Sciatic nerve (tissue), 2 donors: Measurements from ENCODE around the gene SERPING1. TPM values are rescaled to one million over a fixed set of nuclear protein-coding genes. Genes with fewer than 3 reads are reported as not detected.

Source experiments
- ATAC-seq: fragments of 200-7000 bp; cut with Tn5 transposase; one replicate; pipeline ENCODE4 v1.9.1; 2020; ENCODE audit warnings: mild to moderate bottlenecking, moderate library complexity
- DNase-seq: peaks from one replicate; pipeline ENCODE4 v3.0.0-alpha.2; 2020; ENCODE audit warnings: low spot score
- intact Hi-C: fragments of 100-400 bp; cut with DNase I; formaldehyde crosslinking; loops from one replicate; pipeline ENCODE4 v1.14.2; 2022
- total RNA-seq: library from RNA; stranded (reverse); fragmentation: NEBNext Ultra II Directional; extraction: Animal tissue kit (Norgen Biotek cat#: 25700); gene quantifications from one replicate; pipeline ENCODE4 v1.2.1, GENCODE V29; 2021
- donor health status: DM: no; HTN: no; CAD: no.
- donor health status: DM: no; HTN: no; CAD: no.

Gene SERPING1
- total RNA-seq, result 701 TPM

DNA sequence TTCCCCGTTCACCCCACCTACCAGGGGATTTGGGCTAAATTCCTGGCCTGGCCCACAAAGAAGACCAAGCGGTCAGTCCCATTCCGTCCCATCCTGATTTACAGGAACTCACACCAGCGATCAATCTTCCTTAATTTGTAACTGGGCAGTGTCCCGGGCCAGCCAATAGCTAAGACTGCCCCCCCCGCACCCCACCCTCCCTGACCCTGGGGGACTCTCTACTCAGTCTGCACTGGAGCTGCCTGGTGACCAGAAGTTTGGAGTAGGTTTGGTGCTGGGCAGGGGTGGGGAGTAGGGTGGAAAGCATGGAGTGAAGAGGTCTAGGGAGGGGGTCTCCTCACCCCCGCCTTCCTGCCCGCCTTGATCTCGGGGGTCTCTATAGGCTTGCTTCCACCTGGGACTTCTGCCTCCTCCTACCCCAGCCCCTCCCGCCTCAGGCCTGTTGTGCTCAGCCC is at the start of gene SERPING1:
Gene SERPING1, plus strand, starts transcription at position 225 of the 455 bp plus-strand sequence. CDS start 586 bp downstream, outside the sequence.
- peak; percentile 90 for ATAC-seq
- DNase-seq, result peak; percentile 84
- intact Hi-C loops, result no loop called here

DNA sequence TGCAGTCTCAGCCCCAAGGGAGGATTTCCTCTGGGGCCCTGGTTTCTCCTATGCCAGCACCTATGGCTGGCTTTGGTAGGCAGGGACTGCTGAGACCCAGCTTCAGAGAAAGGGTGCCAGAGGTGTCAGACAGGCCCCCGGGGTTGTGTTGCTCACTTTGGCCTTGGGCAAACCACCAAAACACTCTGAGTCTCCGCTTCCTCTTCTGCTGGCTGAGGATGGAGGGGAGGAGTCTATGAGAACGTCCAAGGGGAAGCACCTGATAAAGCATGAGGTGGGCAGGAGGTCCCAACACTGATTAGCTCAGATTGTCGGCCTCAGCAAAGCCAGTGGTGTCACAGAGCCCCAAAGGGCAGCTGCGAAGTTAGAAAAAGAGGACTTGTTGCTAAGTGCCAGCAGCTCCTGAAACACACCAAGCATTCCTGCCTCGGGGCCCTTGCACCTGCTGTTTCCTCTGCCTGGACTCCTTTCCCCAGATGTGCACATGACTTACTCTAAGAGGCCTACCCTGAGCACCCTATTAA is 49.6 kb upstream of the SERPING1 start:
- intact Hi-C loops, result no loop called here
- DNase-seq (no peak), ATAC-seq (peak; percentile 13)

DNA sequence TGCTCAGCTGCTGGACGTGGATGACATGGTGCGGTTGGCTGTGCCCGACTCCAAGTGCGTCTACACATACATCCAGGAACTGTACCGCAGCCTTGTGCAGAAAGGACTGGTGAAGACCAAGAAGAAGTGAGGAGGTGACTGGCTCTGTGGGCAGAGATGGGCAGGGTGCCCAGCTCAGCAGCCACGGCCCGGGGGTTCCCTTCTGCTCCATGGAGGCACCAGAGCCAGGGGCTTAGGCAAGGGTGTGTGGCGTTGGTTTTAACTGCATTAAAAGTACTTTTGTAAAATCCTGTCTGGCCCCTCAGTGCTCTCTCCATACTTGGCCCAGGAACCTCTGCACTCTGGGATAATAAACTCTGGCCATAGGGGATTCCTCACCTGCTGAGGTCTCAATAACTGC is 47.5 kb upstream of the SERPING1 start:
- intact Hi-C loops, result no loop called here
- DNase-seq, result no peak
- ATAC-seq, result no peak

DNA sequence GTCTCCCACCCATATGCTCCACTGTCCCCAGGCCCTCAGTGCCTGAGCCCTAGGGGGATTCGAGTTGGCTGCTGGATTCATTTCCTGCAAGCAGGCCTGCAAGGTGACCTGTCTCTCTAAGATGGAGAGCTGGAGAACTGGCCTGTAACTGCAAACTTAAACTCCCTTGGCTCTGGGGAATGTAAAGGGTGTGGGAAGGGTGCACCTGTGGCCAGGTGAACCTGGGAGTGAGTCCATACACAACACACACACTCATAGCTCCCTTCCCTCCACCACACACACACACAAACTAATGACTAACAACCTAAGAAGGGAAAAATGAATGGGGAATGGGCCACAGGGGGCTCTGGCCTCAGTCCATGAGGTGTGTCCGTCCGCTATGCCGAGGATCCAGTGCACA is 45.5 kb upstream of the SERPING1 start:
- DNase-seq (no peak), ATAC-seq (no peak)
- intact Hi-C loops, result no loop called here

DNA sequence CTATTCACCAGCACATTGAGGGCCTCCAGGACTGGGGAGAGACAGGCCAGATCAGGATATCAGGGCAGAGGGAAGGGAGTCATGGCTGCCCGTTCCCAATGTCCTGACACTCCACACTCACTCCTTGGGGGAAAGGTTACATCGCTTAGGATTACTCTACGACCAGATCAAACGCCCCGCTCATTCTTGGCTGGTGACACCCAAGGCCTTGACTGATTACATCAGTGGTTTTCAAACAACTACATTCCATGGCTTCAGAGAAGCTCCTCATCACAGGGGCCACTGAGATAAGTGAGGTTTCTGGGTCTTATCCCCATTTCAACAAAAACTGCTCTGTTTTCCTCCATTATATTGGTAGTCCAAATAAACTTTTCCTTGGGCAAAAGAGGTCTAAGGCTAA is 45.0 kb upstream of the SERPING1 start:
- intact Hi-C loops, result no loop called here
- no peak for ATAC-seq
- no peak for DNase-seq

DNA sequence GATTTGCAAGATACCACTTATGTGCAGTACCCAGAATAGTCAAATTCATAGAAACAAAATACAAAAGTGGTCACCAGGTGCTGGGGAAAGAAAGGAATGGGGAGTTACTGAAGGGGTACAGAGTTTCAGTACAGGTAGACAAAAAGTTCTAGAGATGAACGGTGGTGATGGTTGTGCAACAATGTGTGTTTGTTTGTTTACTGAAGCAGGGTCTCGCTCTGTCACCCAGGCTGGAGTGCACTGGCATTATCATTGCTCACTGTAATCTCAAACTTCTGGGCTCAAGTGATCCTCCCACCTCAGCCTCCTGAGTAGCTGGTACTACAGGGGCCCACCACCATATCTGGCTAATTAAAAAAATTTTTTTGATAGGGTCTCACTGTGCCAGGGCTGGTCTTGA is 42.1 kb upstream of the SERPING1 start:
- ATAC-seq (no peak), DNase-seq (no peak)
- intact Hi-C loops, result no loop called here

DNA sequence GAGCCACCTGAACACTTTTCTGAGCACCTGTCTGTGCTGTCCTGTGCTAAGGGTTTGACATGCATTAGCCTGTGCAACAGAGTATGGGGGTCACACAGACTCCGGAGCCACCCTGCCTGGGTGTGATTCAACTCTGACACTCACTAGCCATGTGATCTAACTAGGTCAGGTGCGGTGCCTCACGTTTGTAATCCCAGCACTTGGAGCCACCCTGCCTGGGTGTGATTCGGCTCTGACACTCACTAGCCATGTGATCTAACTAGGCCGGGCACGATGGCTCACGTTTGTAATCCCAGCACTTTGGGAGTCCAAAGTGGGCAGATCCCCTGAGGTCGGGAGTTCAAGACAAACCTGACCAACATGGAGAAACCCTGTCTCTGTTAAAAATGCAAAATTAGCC is 41.4 kb upstream of the SERPING1 start:
- DNase-seq (no peak), ATAC-seq (no peak)
- intact Hi-C loops, result no loop called here

DNA sequence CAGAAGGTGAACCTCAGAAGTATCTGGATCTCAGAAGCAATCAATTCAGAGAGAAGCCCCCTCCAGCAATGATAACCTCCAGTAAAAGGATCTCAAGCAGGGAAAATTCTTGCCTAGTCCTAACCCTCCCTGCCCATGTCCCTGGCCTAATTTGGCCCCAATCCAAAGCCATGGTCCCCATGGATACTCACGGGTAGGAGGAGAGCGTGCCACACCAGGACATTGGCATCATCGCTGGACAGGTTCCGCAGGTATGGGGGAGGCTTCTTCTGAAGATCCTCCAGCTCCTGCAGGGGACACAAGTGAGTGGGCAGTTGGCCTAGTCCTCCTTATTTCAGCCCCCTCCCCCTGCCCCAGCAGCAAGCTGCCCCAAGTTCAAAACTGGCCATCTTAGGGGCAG is 37.3 kb upstream of the SERPING1 start:
- intact Hi-C loops, result no loop called here
- no peak for ATAC-seq
- DNase-seq, result no peak

DNA sequence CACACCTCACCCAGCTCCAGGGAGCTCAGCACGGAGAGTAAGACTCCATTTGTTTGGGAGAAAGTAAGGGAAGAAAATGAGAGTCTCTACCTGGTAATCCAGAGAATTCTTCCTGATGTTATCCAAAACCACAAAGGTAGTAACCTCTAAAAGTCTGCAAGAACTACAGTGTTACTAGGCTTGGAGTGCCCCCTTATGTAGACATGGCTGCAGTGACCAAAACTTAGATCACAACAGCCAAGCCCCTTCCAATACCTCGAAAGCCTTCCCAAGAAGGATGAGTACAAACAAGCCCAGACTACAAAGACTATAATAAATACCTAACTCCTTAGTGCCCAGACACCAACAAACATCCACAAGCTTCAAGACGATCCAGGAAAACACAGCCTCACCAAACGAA is 34.9 kb upstream of the SERPING1 start:
- intact Hi-C loops, result no loop called here
- ATAC-seq (no peak), DNase-seq (no peak)

DNA sequence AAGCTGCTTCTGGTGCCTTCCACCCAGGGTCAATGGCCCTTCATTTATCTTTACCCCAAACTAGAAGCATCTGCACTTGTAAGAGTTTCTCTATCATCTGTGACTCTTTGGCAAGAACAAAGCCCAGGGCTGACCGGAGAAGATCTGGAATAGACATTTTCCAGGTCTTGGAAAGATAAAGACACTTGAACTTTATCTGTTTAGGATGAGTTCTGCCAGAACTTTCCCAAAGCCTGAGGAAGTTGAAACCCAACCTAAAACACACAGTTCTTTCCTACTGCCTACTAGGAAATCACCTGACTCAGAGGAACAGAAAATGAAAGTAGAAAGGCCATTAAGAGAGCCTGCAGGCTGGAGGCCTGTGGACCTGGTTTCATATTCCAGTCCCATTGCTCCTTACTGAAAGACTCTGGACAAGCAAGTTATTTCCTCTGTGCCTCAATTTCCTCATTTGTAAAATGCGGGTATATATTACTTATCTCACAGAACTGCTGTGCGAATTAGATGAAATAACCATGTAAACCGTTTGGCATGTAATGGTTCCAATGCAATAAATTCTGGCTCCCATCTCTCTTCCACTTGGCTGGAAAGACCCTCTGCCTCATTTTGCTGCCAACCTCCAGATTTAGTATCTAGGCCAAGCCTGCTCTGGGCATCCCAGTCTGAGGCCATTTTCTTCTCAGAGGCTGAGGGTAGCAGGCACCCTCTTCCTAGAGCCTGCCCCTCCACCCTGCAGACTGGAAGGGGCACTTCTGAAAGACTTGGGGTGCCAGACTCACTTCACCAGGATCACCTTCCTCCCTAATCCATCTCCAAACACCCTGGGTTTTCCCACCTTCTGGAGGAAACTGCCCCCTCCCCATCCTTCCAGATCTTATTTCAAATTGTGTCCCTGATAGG is 31.2 kb upstream of the SERPING1 start:
- peak; percentile 76 for ATAC-seq
- intact Hi-C loops, result loop anchor here (5.0 kb wide), 1 partner anchor 71 kb away; no protein-coding TSS in a partner anchor
- DNase-seq, result no peak

DNA sequence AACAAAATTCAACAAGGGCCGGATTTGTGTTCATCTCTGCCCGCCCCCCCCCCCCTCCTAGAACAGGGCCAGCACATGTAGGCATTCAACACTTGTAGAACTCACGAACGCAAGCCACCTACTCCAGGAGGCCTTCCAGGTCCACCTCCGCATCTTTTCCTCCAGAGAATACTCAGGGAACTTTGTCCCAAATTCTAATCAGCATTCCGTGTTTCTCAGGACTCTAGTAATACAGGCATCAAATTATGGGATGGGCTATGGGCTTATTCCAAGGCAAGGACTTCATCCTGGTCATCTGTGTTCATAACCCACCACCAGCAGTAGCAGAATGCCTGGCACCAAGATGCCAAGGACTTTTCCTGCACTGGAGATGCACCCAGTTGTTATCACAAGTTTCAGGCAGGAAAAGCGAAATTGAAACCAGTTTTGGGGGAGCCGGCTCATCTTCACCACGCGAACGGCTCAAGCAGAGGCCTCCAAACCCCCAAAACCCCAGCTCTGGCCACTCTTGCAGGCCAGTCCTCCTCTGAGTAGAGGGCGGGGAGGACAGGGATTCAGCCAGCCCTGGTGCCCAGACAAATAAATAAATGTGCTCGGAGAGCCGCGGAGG is 30.5 kb upstream of the SERPING1 start:
- intact Hi-C loops, result loop anchor here (5.0 kb wide), 1 partner anchor 70 kb away; no protein-coding TSS in a partner anchor
- peak; percentile 7 for ATAC-seq
- no peak for DNase-seq

DNA sequence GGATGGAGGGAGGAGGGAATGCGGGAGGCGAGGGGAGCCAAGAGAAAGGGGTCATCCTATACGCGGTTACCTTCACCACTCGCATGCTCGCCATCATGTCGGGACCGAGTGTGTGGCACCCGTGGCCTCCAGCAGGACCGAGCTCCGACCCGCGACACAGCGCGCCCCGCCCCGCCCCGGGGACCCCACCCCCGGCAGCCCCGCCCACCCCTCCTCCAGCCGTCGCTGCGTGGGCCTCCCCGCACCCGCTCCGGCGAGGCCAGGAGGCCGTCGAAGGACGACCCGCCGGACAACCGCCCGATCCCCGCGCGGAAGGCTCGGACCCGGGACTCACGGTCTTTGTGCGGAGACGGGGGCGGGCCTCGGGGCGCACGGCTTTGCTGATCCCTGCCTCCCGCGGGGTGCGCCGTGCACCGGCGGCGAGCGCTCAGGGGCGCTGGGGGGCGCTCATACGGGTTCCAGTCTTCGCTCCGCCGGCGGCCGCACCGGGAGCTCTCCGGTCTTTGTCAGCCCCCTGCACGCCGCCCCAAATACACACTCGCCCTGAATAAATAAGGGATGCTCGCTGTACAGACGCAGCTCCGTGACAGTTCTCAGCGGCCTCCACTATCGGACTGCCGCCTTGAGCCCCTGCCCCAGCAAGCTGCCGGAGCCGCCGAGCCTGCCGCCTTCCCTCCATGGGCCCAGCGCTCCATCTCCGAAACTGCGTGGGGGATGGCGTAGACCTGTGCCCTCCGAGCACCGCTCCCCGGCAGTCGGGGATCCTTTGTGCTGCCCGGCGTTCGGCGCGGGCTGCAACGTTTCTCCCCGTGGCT is 29.8 kb upstream of the SERPING1 start, which contains the start of gene UBE2L6:
Gene UBE2L6, minus strand, starts transcription at position 158 of the 815 bp plus-strand sequence. Its CDS starts 61 bp downstream, at position 97.
- peak; percentile 79 for DNase-seq
- intact Hi-C loops, result loop anchor here (5.0 kb wide), 1 partner anchor 70 kb away; no protein-coding TSS in a partner anchor
- ATAC-seq, result peak; percentile 85

DNA sequence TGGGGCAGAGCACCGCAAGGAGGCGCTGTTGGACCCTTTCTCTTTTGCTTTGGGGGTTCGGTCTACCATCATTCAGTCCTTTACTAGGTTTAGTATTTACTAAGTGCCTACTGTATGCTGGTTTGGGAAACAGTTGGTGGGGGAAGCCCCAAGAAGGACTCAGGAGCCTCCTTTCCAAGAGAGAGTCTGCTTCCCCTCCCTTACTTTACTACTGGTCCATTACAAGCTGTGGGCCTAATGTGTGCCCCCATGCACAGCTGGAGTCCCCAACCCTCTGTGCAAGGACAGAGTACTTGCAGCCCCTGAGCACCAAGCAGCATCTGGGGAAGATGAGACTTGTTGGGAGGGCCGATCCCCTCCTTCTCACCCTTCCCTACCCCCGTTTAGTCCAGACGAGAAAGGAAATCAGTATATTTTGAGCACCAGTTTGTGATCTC is 29.1 kb upstream of the SERPING1 start:
- ATAC-seq (peak; percentile 27), DNase-seq (peak; percentile 94)
- intact Hi-C loops, result loop anchor here (5.0 kb wide), 1 partner anchor 69 kb away; no protein-coding TSS in a partner anchor

DNA sequence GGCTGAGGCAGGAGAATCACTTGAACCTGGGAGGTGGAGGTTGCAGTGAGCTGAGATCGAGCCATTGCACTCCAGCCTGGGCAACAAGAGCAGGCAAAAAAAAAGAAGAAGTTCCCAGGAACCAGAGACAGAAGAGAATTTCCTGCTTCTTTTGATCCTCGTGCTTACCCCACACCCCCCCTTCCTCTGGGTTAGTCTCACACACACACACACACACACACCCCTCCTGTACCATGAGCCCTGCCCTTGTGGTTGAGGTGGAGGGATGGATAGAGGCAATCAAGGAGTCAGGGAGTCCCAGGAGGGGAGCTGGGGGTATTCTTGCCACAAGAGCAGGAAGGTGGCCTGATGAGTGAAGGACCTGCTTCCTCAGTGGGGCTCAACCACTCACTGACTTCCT is 25.9 kb upstream of the SERPING1 start:
- intact Hi-C loops, result no loop called here
- no peak for DNase-seq
- no peak for ATAC-seq

DNA sequence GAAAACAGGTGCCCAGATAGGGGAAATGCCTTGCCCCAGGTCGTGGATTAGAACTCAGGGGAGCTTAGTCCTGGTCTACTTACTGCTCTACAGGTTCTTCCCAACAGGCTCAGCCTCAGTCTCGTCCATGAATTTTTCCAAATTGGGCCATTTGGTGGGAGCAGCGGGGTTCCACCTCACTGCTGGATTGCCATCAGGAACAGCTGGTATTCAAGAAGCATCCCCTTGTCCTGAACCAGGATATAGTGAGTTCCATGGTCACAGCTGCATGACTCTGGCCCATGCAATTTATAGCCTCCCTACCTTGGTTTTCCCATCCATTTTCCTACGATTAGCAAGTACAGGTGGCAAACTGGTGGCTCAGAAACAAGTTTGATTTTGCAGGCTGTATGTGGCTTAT is 23.4 kb upstream of the SERPING1 start:
- ATAC-seq (no peak), DNase-seq (no peak)
- intact Hi-C loops, result no loop called here

DNA sequence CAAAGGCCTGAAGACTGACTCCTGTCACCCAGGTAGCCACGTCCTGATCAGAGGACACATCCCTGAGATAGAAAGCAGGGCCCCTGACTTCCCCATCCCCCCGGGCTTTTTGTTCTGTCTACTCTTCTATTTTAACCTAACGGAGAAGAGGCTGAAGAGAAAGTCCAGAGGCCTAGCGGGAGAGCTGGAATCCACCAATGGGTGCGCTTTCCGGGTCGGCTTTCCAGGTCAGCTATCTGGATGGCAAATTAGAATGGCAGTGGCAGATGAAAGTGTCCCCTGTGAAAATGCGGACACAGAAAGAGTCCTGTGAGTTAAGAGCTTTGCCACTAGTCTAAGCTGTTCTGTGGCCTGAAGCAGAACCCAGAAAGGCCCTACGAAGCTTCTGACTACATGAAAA is 13.1 kb upstream of the SERPING1 start:
- no peak for DNase-seq
- ATAC-seq, result no peak
- intact Hi-C loops, result no loop called here

DNA sequence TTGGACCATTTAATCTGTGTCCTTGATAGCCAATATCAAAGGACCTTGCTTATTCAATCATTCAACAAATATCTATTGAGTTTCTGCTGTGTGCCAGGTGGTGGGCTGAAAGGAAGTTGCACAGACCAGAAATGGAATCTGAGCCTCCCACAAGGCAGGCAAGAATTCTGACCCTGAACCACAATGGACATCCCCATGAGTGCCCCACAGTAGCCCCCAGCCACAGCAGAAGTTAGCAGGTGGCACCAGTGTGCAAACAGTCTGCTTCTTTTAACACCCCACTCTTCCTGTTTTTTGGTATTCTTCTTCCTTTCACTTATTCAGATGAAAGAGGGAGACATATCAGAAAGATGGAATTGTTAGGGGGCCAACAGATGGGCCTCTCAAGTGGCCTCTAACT is 12.2 kb upstream of the SERPING1 start:
- DNase-seq (no peak), ATAC-seq (no peak)
- intact Hi-C loops, result no loop called here

DNA sequence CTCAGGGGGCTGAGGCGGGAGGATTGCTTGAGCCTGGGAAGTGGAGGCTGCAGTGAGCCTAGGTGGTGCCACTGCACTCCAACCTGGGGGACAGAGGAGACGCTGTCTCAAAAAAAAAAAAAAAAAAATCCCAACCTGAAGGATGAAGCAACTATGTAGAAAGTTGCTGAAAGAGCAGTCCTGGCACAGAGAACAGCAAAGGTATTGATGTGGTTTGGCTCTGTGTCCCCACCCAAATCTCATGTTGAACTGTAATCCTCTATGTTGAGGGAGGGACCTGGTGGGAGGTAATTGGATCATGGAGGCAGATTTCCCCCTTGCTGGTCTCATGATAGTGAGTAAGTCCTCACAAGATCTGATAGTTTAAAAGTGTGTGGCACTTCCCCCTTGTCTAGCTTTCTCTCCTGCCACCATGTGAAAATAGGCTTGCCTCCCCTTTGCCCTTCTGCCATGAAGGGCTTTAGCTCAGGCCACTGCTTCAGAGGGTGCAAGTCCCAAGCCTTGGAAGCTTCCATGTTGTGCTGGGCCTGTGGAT is 10.7 kb upstream of the SERPING1 start:
- DNase-seq, result no peak
- ATAC-seq, result no peak
- intact Hi-C loops, result no loop called here
